ENCODE measurements around the gene MUC6.

The MUC6 gene

DNA sequence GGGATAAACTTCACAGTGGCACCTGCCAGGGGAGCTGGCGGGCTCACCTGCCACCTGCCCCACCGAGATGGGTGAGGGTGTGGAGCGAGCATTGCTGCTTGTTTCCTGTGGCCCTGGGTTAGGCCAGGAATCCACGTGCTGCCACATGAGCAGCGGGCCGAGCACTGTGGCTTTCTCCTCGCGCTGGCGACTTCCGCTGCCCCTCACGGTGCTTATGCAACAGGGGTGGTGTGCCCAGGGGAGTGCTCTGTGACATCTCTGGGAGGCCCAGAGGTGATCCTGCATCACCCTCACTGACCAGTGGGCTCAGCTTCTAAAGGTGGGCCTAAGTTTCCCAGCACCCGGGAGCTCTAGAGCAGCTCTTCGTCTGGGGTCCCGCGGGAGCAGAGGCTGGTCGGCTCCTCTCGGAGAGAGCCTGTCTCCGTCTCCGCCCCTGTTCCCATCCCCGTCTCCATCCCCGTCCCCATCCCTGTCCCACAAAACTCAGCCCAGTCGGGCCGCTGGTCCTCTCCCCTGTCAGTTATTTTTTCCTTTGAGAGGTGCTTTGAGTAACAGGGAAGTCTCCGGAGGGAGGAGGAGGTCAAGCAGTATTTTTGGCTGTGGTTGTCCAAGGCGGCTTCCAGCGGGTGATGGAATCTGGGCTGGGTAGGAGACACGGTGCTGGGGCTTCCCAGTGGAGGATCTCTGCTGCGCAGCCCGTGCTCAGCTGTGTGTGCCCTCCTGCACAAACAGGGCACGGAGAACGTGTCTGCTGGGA, 68.3 kb downstream of the MUC6 start:
- no peak for DNase-seq (ENCODE audit: low spot score)

GRCh38 chr11:965206-965775, 71.2 kb downstream of the MUC6 start:
- no peak for DNase-seq (ENCODE audit: low spot score)

- no peak for DNase-seq (ENCODE audit: low spot score)
These were observed 72.7 kb downstream of the MUC6 start for GRCh38 chr11:963852-964251.

Measured in CD4-positive, alpha-beta T cell treated with Interleukin-15 for 4 hours (primary cell).